Panc1 (cell line): ENCODE data around the gene NCR3LG1. TPM values are rescaled to one million over a fixed set of nuclear protein-coding genes. Genes with fewer than 3 reads are reported as not detected.

Source experiments
- ATAC-seq: fragments of 200-7000 bp; cut with Tn5 transposase; 2 replicates; pipeline ENCODE4 v1.9.1; 2020; ENCODE audit warnings: mild to moderate bottlenecking, moderate library complexity
- BruUV-seq: library from RNA; stranded (reverse); fragments of 400-500 nt; replicated peaks from 2 replicates; lab custom pipeline; 2021; lab: Mats Ljungman, UMichigan
- CTCF ChIA-PET: fragments of 300-600 bp; sonication (Branson Sonifier 250); formaldehyde crosslinking; loops from one replicate; lab custom pipeline; 2022; ENCODE audit warnings: antibody characterized with exemption; lab: Charles Lee
- POLR2A ChIA-PET: fragments of 300-600 bp; sonication (Branson Sonifier 250); formaldehyde crosslinking; loops from one replicate; lab custom pipeline; 2022; ENCODE audit warnings: antibody characterized with exemption; lab: Charles Lee
- DNase-seq: peaks from one replicate; pipeline ENCODE4 v3.0.0-alpha.2; 2010; ENCODE audit warnings: low read depth, low spot score
- H3K27ac ChIP-seq: 2 replicates; pipeline ENCODE4 v1.5.1; 2011; ENCODE audit warnings: mild to moderate bottlenecking, low read length, inconsistent platforms
- H3K27me3 ChIP-seq: fragments of 200-500 bp; sonication (Bioruptor generic); 2 replicates; pipeline ENCODE4 v1.6.0; 2014; ENCODE audit warnings: low read length, inconsistent platforms; ENCODE audit not compliant: control insufficient read depth, insufficient read depth
- H3K36me3 ChIP-seq: fragments of 200-500 bp; sonication (Bioruptor generic); 2 replicates; pipeline ENCODE4 v1.5.1; 2014; ENCODE audit warnings: inconsistent platforms, mild to moderate bottlenecking, low read length, moderate library complexity; ENCODE audit not compliant: control insufficient read depth, insufficient read depth
- H3K4me1 ChIP-seq: 2 replicates; pipeline ENCODE4 v1.5.1; 2011; ENCODE audit warnings: inconsistent platforms, mild to moderate bottlenecking, low read length, moderate library complexity; ENCODE audit not compliant: control insufficient read depth, insufficient read depth
- H3K4me3 ChIP-seq, 2 experiments: 2 replicates each; pipeline ENCODE4 v1.5.1; 2011 to 2012; ENCODE audit warnings: low read depth in 2 of 2, low read length in 2 of 2, mild to moderate bottlenecking in 2 of 2, inconsistent platforms in 1 of 2, moderate library complexity in 1 of 2
- H3K9me3 ChIP-seq: fragments of 200-500 bp; sonication (Bioruptor generic); 2 replicates; pipeline ENCODE4 v1.5.1; 2014; ENCODE audit warnings: low read depth, mild to moderate bottlenecking, inconsistent platforms, low read length, moderate library complexity; ENCODE audit not compliant: control insufficient read depth, insufficient read depth
- CTCF ChIP-seq: fragments of 450-650 bp; IDR thresholded peaks from 2 replicates; pipeline ENCODE4 v1.5.1; 2017; ENCODE audit warnings: mild to moderate bottlenecking
- POLR2AphosphoS5 ChIP-seq: IDR thresholded peaks from 2 replicates; pipeline ENCODE4 v1.6.1; 2012; ENCODE audit warnings: mild to moderate bottlenecking, low read depth, low read length, moderate library complexity
- REST ChIP-seq, 2 experiments: IDR thresholded peaks; 2 replicates each; pipeline ENCODE4 v1.6.1; 2011 to 2012; ENCODE audit warnings: low read depth in 2 of 2, control low read depth in 1 of 2, low read length in 1 of 2, mild to moderate bottlenecking in 1 of 2, moderate library complexity in 1 of 2; ENCODE audit not compliant: insufficient read depth in 1 of 2
- SIN3A ChIP-seq: IDR thresholded peaks from 2 replicates; pipeline ENCODE4 v1.6.1; 2012; ENCODE audit warnings: low read depth, mild to moderate bottlenecking, low read length, moderate library complexity, borderline replicate concordance; ENCODE audit not compliant: insufficient read depth
- TCF7L2 ChIP-seq: IDR thresholded peaks from 2 replicates; pipeline ENCODE4 v1.6.1; 2011; ENCODE audit warnings: mild to moderate bottlenecking, low read depth, low read length, inconsistent platforms
- in situ Hi-C: cut with HindIII; loops from 2 replicates; pipeline ENCODE4 v1.10.0; 2016; ENCODE audit warnings: low sequenced_read_pairs, low pct_unique_long_range_greater_than_20kb
- intact Hi-C: fragments of 100-400 bp; cut with micrococcal nuclease; formaldehyde crosslinking; loops from one replicate; pipeline ENCODE4 v1.10.0; 2022; ENCODE audit not compliant: unreplicated experiment
- total RNA-seq: library from RNA; stranded (reverse); gene quantifications from one replicate; pipeline ENCODE4 v1.2.1, GENCODE V29; 2021; ENCODE audit not compliant: unreplicated experiment

Gene NCR3LG1
- total RNA-seq, 1 experiment from 2014 or later = 8.6 TPM

GRCh38 chr11:17353821-17354600, 2.4 kb downstream of the NCR3LG1 start:
- DNase-seq = no peak
- no peak for TF ChIP-seq POLR2AphosphoS5
- TF ChIP-seq TCF7L2 = no peak
- TF ChIP-seq CTCF = no peak
- no peak for TF ChIP-seq REST (IDR thresholded peaks at IDR 0.05; ENCODE audit: insufficient read depth in 1 of 2, low read depth in 2 of 2, low read length in 1 of 2)
- no peak for TF ChIP-seq SIN3A
- CTCF ChIA-PET = interaction anchor here (0.5 to 0.7 kb wide), 5 partner anchors 28 to 379 kb away, joined by 3 to 16 read pairs (median 4); no protein-coding TSS in a partner anchor
- H3K9me3 ChIP-seq = no peaks in the 10 kb centered on the region
- no peak for ATAC-seq
- POLR2A ChIA-PET = no interaction called here
- H3K36me3 ChIP-seq = no peaks in the 10 kb centered on the region
- H3K27me3 ChIP-seq = no peaks in the 10 kb centered on the region
- in situ Hi-C loops (no loop called here), intact Hi-C loops (loop anchor here (5.0 kb wide), 2 partner anchors 77 to 122 kb away; partner anchors contain the start of gene NUCB2)
- no TSS peak for BruUV-seq
- H3K4me1 ChIP-seq = peaks cover 4% of the 10 kb centered on the region; the same call in 1 of the 2 replicates
- H3K27ac ChIP-seq = peak overlapping the region; percentile 84
- peak overlapping the region; percentile 58 to 89 for H3K4me3 ChIP-seq

GRCh38 chr11:17354601-17354991, 3.0 kb downstream of the NCR3LG1 start:
- DNase-seq (peak; percentile 61), ATAC-seq (0 out of 2 replicates have a peak, but pooled peaks have one; percentile 48)
- no peak overlapping the region for H3K27ac ChIP-seq
- ChIA-PET POLR2A (no interaction called here), CTCF (interaction anchor here (0.6 to 0.7 kb wide), 4 partner anchors 10 to 71 kb away, joined by 3 to 16 read pairs (median 4); no protein-coding TSS in a partner anchor)
- peak overlapping the region; percentile 58 to 89; a peak in 3 of 4 replicates for H3K4me3 ChIP-seq
- intact Hi-C loops (loop anchor here (5.0 kb wide), 2 partner anchors 77 to 122 kb away; partner anchors contain the start of gene NUCB2), in situ Hi-C loops (no loop called here)
- no TSS peak for BruUV-seq
- peaks cover 4% of the 10 kb centered on the region; the same call in 1 of the 2 replicates for H3K4me1 ChIP-seq
- no peaks in the 10 kb centered on the region for H3K27me3 ChIP-seq
- no peaks in the 10 kb centered on the region for H3K9me3 ChIP-seq
- no peaks in the 10 kb centered on the region for H3K36me3 ChIP-seq
- TF ChIP-seq REST (IDR thresholded peaks at IDR 0.05; ENCODE audit: insufficient read depth in 1 of 2, low read depth in 2 of 2, low read length in 1 of 2) (no peak), POLR2AphosphoS5 (no peak), CTCF (peak; percentile 75; the same call in 1 of the 2 replicates), SIN3A (no peak)
